GM19238 (cell line): ENCODE measurements around the gene PARVA.
"Not testable (repeated sequence)": the region's sequence is repeated elsewhere in the genome, so short reads cannot be mapped to it uniquely, and the experiment has no call there.

Experiments used
- DNase-seq: peaks from one replicate; pipeline ENCODE4 v3.0.0; 2011; ENCODE audit warnings: low spot score; ENCODE audit not compliant: insufficient read length

PARVA gene

GRCh38 chr11:12496181-12497025 lies 119.0 kb downstream of the PARVA start:
- DNase-seq, result no peak

- no peak for DNase-seq
Measured at GRCh38 chr11:12497431-12497830, 120.1 kb downstream of the PARVA start.

GRCh38 chr11:12499071-12499470 lies 121.7 kb downstream of the PARVA start:
- DNase-seq, result no peak

GRCh38 chr11:12502046-12502445 lies 124.7 kb downstream of the PARVA start:
- no peak for DNase-seq

GRCh38 chr11:12503039-12503484 lies 125.7 kb downstream of the PARVA start:
- no peak for DNase-seq

GRCh38 chr11:12503886-12504285 lies 126.5 kb downstream of the PARVA start:
- DNase-seq, result no peak

- DNase-seq, result no peak
Measured at GRCh38 chr11:12505183-12505582, 127.8 kb downstream of the PARVA start.

GRCh38 chr11:12506404-12506921 lies 129.1 kb downstream of the PARVA start:
- DNase-seq, result no peak

- DNase-seq, result no peak
Measured at GRCh38 chr11:12507391-12507790, 130.0 kb downstream of the PARVA start.

GRCh38 chr11:12508151-12508751 lies 130.9 kb downstream of the PARVA start:
- no peak for DNase-seq

- no peak for DNase-seq
Measured at GRCh38 chr11:12509371-12509770, 132.0 kb downstream of the PARVA start.

- no peak for DNase-seq
Measured at GRCh38 chr11:12512132-12512531, 134.8 kb downstream of the PARVA start.

GRCh38 chr11:12512826-12513395 lies 135.5 kb downstream of the PARVA start:
- no peak for DNase-seq

- no peak for DNase-seq
Measured at GRCh38 chr11:12516387-12517105, 139.2 kb downstream of the PARVA start.

GRCh38 chr11:12517306-12517705 lies 139.9 kb downstream of the PARVA start:
- no peak for DNase-seq

- DNase-seq, result no peak
Measured at GRCh38 chr11:12517741-12518140, 140.4 kb downstream of the PARVA start.

- no peak for DNase-seq
Measured at GRCh38 chr11:12518606-12519385, 141.4 kb downstream of the PARVA start.

- no peak for DNase-seq
Measured at GRCh38 chr11:12520054-12520453, 142.7 kb downstream of the PARVA start.

- DNase-seq, result not testable (repeated sequence)
Measured at GRCh38 chr11:12520576-12520975, 143.2 kb downstream of the PARVA start.

- DNase-seq, result no peak
Measured at GRCh38 chr11:12523180-12523924, 146.0 kb downstream of the PARVA start.
